Stomach (tissue), 4 donors: ENCODE results near the gene IRGM.

Experiments used
- CTCF ChIP-seq, 7 experiments: fragments of 450-650 bp in 4 of 7; fragments of 200-600 bp in 3 of 7; sonication (generic) in 3 of 7; IDR thresholded peaks; one replicate each; pipeline ENCODE4 v1.5.1; 2016 to 2019; ENCODE audit warnings: antibody characterized with exemption in 7 of 7, control low read depth in 2 of 7, mild to moderate bottlenecking in 1 of 7
- EP300 ChIP-seq: sonication (generic); formaldehyde crosslinking; IDR thresholded peaks from one replicate; pipeline ENCODE4 v1.6.1; 2017; ENCODE audit warnings: antibody characterized with exemption
- POLR2A ChIP-seq, 4 donors: fragments of 450-650 bp; IDR thresholded peaks; one replicate each; pipeline ENCODE4 v1.6.1; 2016; ENCODE audit warnings: antibody characterized with exemption in 4 of 4, control low read depth in 2 of 4, mild to moderate bottlenecking in 1 of 4, moderate library complexity in 1 of 4

- TF ChIP-seq CTCF (IDR thresholded peaks at IDR 0.05) (no peak), POLR2A (IDR thresholded peaks at IDR 0.05) (no peak), EP300 (no peak)
Measured at GRCh38 chr5:150804388-150804787, 41.9 kb upstream of the IRGM start.
